IMR-90 (cell line): ENCODE results near the gene ALOX15B. TPM values are rescaled to one million over a fixed set of nuclear protein-coding genes. Genes with fewer than 3 reads are reported as not detected.

Experiments
- ATAC-seq: fragments of 200-7000 bp; cut with Tn5 transposase; 2 replicates; pipeline ENCODE4 v1.9.1; 2020; ENCODE audit warnings: low read depth, mild to moderate bottlenecking, moderate library complexity
- BruUV-seq: library from RNA; stranded (reverse); fragments of 400-500 nt; replicated peaks from 2 replicates; lab custom pipeline; 2021; lab: Mats Ljungman, UMichigan
- CTCF ChIA-PET: fragments of 300-600 bp; formaldehyde crosslinking; extraction: SDS; loops from one replicate; lab custom pipeline; 2021; ENCODE audit warnings: antibody characterized with exemption; lab: Yijun Ruan, JAX
- POLR2A ChIA-PET: fragments of 300-600 bp; sonication (Branson Sonifier 250); formaldehyde crosslinking; loops from one replicate; lab custom pipeline; 2022; ENCODE audit warnings: antibody characterized with exemption; ENCODE audit not compliant: unreplicated experiment; lab: Charles Lee
- DNase-seq: peaks from one replicate; pipeline ENCODE4 v3.0.0; 2013
- H2AFZ ChIP-seq: replicated peaks from 2 replicates; pipeline ENCODE3; 2013; ENCODE audit warnings: low read length, mild to moderate bottlenecking; ENCODE audit not compliant: poor library complexity
- H2AK5ac ChIP-seq: 2 replicates; pipeline ENCODE4 v1.6.1; 2013; ENCODE audit warnings: low read depth, low read length, inconsistent platforms
- H2AK9ac ChIP-seq: replicated peaks from 2 replicates; pipeline ENCODE3; 2013; ENCODE audit warnings: mild to moderate bottlenecking, low read depth, low read length, moderate library complexity; ENCODE audit not compliant: poor library complexity
- H2BK120ac ChIP-seq: 2 replicates; pipeline ENCODE4 v1.6.1; 2013; ENCODE audit warnings: low read depth, low read length, inconsistent platforms
- H2BK15ac ChIP-seq: 3 replicates; pipeline ENCODE4 v1.6.1; 2013; ENCODE audit warnings: low read depth, low read length, inconsistent platforms
- H2BK20ac ChIP-seq: 2 replicates; pipeline ENCODE4 v1.6.1; 2013; ENCODE audit warnings: low read depth, mild to moderate bottlenecking, inconsistent platforms, low read length, moderate library complexity
- H2BK5ac ChIP-seq: 2 replicates; pipeline ENCODE4 v1.6.1; 2013; ENCODE audit warnings: mild to moderate bottlenecking, low read depth, low read length, inconsistent platforms; ENCODE audit not compliant: poor library complexity, severe bottlenecking
- H3K14ac ChIP-seq: replicated peaks from 2 replicates; pipeline ENCODE4 v1.6.1; 2013; ENCODE audit warnings: low read depth, low read length, inconsistent platforms
- H3K18ac ChIP-seq: 2 replicates; pipeline ENCODE4 v1.6.1; 2013; ENCODE audit warnings: low read depth, low read length, control low read depth
- H3K23ac ChIP-seq: 2 replicates; pipeline ENCODE4 v1.6.1; 2013; ENCODE audit warnings: low read depth, low read length, inconsistent platforms
- H3K27ac ChIP-seq: 2 replicates; pipeline ENCODE4 v1.5.1; 2013; ENCODE audit warnings: mild to moderate bottlenecking, control low read depth, low read length; ENCODE audit not compliant: insufficient read depth
- H3K27me3 ChIP-seq: 2 replicates; pipeline ENCODE4 v1.6.1; 2013; ENCODE audit warnings: low read length; ENCODE audit not compliant: control insufficient read depth, insufficient read depth
- H3K36me3 ChIP-seq: 2 replicates; pipeline ENCODE4 v1.6.1; 2013; ENCODE audit warnings: low read length, mixed read lengths; ENCODE audit not compliant: control insufficient read depth, insufficient read depth
- H3K4ac ChIP-seq: 2 replicates; pipeline ENCODE4 v1.6.1; 2013; ENCODE audit warnings: low read depth, low read length, inconsistent platforms
- H3K4me1 ChIP-seq: 2 replicates; pipeline ENCODE4 v1.6.1; 2013; ENCODE audit warnings: low read length, mixed read lengths; ENCODE audit not compliant: control insufficient read depth, insufficient read depth
- H3K4me2 ChIP-seq: 2 replicates; pipeline ENCODE4 v1.6.1; 2013; ENCODE audit warnings: low read depth, mild to moderate bottlenecking, control low read depth, low read length, moderate library complexity
- H3K4me3 ChIP-seq: 2 replicates; pipeline ENCODE4 v1.5.1; 2013; ENCODE audit warnings: low read depth, mild to moderate bottlenecking, control low read depth, low read length, moderate library complexity; ENCODE audit not compliant: insufficient read depth
- H3K56ac ChIP-seq: 2 replicates; pipeline ENCODE4 v1.6.1; 2013; ENCODE audit warnings: low read length, inconsistent platforms; ENCODE audit not compliant: insufficient read depth; ENCODE audit errors: extremely low read depth
- H3K79me1 ChIP-seq, 2 experiments: 2 replicates each; pipeline ENCODE4 v1.6.1; 2013; ENCODE audit warnings: low read length in 2 of 2, inconsistent platforms in 1 of 2, low read depth in 1 of 2
- H3K9ac ChIP-seq: 2 replicates; pipeline ENCODE4 v1.6.1; 2013; ENCODE audit warnings: low read depth, low read length, control low read depth
- H3K9me1 ChIP-seq: 2 replicates; pipeline ENCODE4 v1.6.1; 2013; ENCODE audit warnings: low read length, inconsistent platforms; ENCODE audit not compliant: insufficient read depth
- H3K9me3 ChIP-seq: 2 replicates; pipeline ENCODE4 v1.6.1; 2013; ENCODE audit warnings: low read length; ENCODE audit not compliant: control insufficient read depth, insufficient read depth
- H4K20me1 ChIP-seq: 2 replicates; pipeline ENCODE4 v1.6.1; 2013; ENCODE audit warnings: low read length, inconsistent platforms; ENCODE audit not compliant: insufficient read depth
- H4K5ac ChIP-seq: 2 replicates; pipeline ENCODE4 v1.6.1; 2013; ENCODE audit warnings: mild to moderate bottlenecking, low read depth, low read length, control low read depth
- H4K8ac ChIP-seq, 2 experiments: 2 replicates each; pipeline ENCODE4 v1.6.1; 2013; ENCODE audit warnings: low read depth in 2 of 2, low read length in 2 of 2, control low read depth in 1 of 2, inconsistent platforms in 1 of 2
- H4K91ac ChIP-seq: 2 replicates; pipeline ENCODE4 v1.6.1; 2013; ENCODE audit warnings: low read depth, low read length, inconsistent platforms; ENCODE audit not compliant: insufficient read depth
- BHLHE40 ChIP-seq: fragments of 150-350 bp; IDR thresholded peaks from 2 replicates; pipeline ENCODE4 v1.6.1; 2016; ENCODE audit warnings: mild to moderate bottlenecking, low read depth, low read length
- CEBPB ChIP-seq: IDR thresholded peaks from 2 replicates; pipeline ENCODE4 v1.6.1; 2012; ENCODE audit warnings: low read depth, low read length, improper control_type of control experiment
- CHD1 ChIP-seq: IDR thresholded peaks from 2 replicates; pipeline ENCODE4 v1.6.1; 2012; ENCODE audit warnings: low read depth, low read length, improper control_type of control experiment
- FOS ChIP-seq: fragments of 150-350 bp; IDR thresholded peaks from 2 replicates; pipeline ENCODE4 v1.6.1; 2016; ENCODE audit warnings: low read depth, low read length
- MAFK ChIP-seq: IDR thresholded peaks from 2 replicates; pipeline ENCODE4 v1.6.1; 2012; ENCODE audit warnings: low read depth, low read length, improper control_type of control experiment
- MAZ ChIP-seq: IDR thresholded peaks from 2 replicates; pipeline ENCODE4 v1.6.1; 2012; ENCODE audit warnings: low read depth, mild to moderate bottlenecking, low read length, improper control_type of control experiment, moderate library complexity, borderline replicate concordance
- MXI1 ChIP-seq: IDR thresholded peaks from 2 replicates; pipeline ENCODE4 v1.6.1; 2012; ENCODE audit warnings: low read depth, mild to moderate bottlenecking, low read length, moderate library complexity, borderline replicate concordance
- NFE2L2 ChIP-seq: fragments of 150-350 bp; IDR thresholded peaks from 2 replicates; pipeline ENCODE4 v1.6.1; 2016; ENCODE audit warnings: low read depth, mild to moderate bottlenecking, low read length
- POLR2A ChIP-seq: IDR thresholded peaks from 2 replicates; pipeline ENCODE4 v1.6.1; 2012; ENCODE audit warnings: mild to moderate bottlenecking, low read depth, low read length
- RAD21 ChIP-seq: IDR thresholded peaks from 2 replicates; pipeline ENCODE4 v1.6.1; 2012; ENCODE audit warnings: low read length, improper control_type of control experiment
- RCOR1 ChIP-seq: IDR thresholded peaks from 2 replicates; pipeline ENCODE4 v1.6.1; 2012; ENCODE audit warnings: mild to moderate bottlenecking, low read length, improper control_type of control experiment; ENCODE audit not compliant: insufficient replicate concordance
- RFX5 ChIP-seq: IDR thresholded peaks from 2 replicates; pipeline ENCODE4 v1.8.0; 2012; ENCODE audit warnings: low read depth, mild to moderate bottlenecking, low read length, moderate library complexity
- SMC3 ChIP-seq: fragments of 150-350 bp; IDR thresholded peaks from 2 replicates; pipeline ENCODE4 v1.6.1; 2016; ENCODE audit warnings: low read depth, mild to moderate bottlenecking, antibody characterized with exemption, low read length, moderate library complexity
- WGBS, 2 experiments: methylation state at CpG; one replicate each; pipeline versions ENCODE4 v1.1.5 to v1.1.7; 2013; ENCODE audit warnings: missing lambda C conversion rate in 2 of 2; ENCODE audit not compliant: insufficient read length in 1 of 2; ENCODE audit errors: extremely low coverage in 2 of 2; 5-methylcytosine and 5-hydroxymethylcytosine counted together
- dilution Hi-C: fragments of 300-500 bp; cut with HindIII; formaldehyde crosslinking; loops from one replicate; pipeline ENCODE4 v1.14.3; 2018; ENCODE audit warnings: low sequenced_read_pairs; ENCODE audit not compliant: unreplicated experiment
- in situ Hi-C: fragments of 300-500 bp; cut with MboI; formaldehyde crosslinking; loops from 3 replicates; pipeline ENCODE4 v1.14.3; 2019; ENCODE audit warnings: low sequenced_read_pairs, inconsistent platforms, mixed read lengths
- intact Hi-C: fragments of 100-400 bp; cut with micrococcal nuclease; formaldehyde crosslinking; loops from 2 replicates; pipeline ENCODE4 v1.10.0; 2022
- polyA plus RNA-seq, 3 experiments: library from polyadenylated mRNA; depleted of rRNA; stranded (reverse); fragments of >200 nt; gene quantifications; 2 replicates each; pipeline ENCODE4 v1.2.3, GENCODE V29; 2012; ENCODE audit warnings: low replicate concordance in 1 of 3
- total RNA-seq: library from RNA; depleted of rRNA; stranded (reverse); fragments of >200 nt; gene quantifications from 2 replicates; pipeline ENCODE4 v1.2.3, GENCODE V29; 2012
- TF ChIP-seq, protein P1 (sequence below): fragments of 150-350 bp; IDR thresholded peaks from 2 replicates; pipeline ENCODE4 v1.6.1; 2017; ENCODE audit warnings: mild to moderate bottlenecking, antibody characterized with exemption, low read length, low read depth
- TF ChIP-seq, protein P2 (sequence below): conservative IDR thresholded peaks from 2 replicates; pipeline ENCODE4 v1.5.1; 2012; ENCODE audit warnings: mild to moderate bottlenecking, low read depth, low read length, improper control_type of control experiment

ALOX15B gene
- total and polyA plus RNA-seq, 2 of the 4 experiments (the other 2 are of a cell fraction) = not detected

DNA sequence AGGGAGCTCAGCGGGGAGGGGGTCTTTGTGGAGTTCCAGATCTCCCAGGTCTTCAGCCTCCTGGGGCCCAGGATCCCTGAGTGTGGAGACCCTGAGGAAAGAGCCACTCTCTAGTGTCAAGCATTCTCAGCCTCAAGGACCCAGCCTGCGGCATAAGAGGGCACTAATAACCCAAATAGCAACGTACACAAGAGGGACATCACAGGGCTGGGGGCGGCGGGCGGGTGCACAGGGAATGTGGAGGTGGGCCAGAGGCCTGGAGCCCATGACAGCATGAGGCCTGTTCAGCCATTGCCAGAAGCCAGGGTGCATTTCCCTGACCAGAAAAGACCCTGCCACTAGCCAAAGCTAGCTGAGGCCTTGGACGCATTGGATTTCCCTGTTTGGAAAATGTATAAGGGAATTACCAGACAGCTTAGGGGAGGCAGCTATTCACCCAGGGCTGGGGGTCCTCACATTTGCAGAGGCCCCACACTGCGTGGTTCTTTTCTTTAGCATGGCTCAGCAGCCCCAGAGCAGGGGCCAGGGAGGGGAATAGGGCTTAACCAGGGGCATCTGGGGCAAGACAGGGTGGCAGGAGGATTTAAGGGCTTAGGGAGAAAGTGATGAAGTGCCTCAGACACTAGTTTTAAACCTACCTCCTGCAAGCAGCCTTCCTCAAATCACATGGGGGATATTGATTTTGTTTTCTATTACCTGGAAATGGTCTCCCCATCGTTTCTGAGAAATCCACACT, 13.5 kb upstream of the ALOX15B start:
- peaks cover 48% of the 10 kb centered on the region for H3K27me3 ChIP-seq
- dilution Hi-C loops (no loop called here), intact Hi-C loops (no loop called here), in situ Hi-C loops (no loop called here)
- H3K14ac ChIP-seq = no peak overlapping the region
- H3K36me3 ChIP-seq = no peaks in the 10 kb centered on the region
- H3K56ac ChIP-seq = no peak overlapping the region
- H3K4me3 ChIP-seq = no peak overlapping the region
- H3K9me3 ChIP-seq = 0 out of 2 replicates have a peak, but pooled peaks cover 5% of the 10 kb centered on the region
- no peak overlapping the region for H4K91ac ChIP-seq
- no peak for ATAC-seq
- H4K8ac ChIP-seq = no peak overlapping the region
- TF ChIP-seq, protein P1, sequence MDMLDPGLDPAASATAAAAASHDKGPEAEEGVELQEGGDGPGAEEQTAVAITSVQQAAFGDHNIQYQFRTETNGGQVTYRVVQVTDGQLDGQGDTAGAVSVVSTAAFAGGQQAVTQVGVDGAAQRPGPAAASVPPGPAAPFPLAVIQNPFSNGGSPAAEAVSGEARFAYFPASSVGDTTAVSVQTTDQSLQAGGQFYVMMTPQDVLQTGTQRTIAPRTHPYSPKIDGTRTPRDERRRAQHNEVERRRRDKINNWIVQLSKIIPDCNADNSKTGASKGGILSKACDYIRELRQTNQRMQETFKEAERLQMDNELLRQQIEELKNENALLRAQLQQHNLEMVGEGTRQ = no peak
- no peak for TF ChIP-seq MAZ
- TF ChIP-seq RAD21 = no peak
- no peak for TF ChIP-seq POLR2A
- TF ChIP-seq MAFK = no peak
- TF ChIP-seq CEBPB = no peak
- no peak for TF ChIP-seq BHLHE40
- no peak for TF ChIP-seq CHD1
- no peak for TF ChIP-seq NFE2L2
- no peak for TF ChIP-seq RCOR1
- TF ChIP-seq SMC3 = no peak
- TF ChIP-seq, protein P2, sequence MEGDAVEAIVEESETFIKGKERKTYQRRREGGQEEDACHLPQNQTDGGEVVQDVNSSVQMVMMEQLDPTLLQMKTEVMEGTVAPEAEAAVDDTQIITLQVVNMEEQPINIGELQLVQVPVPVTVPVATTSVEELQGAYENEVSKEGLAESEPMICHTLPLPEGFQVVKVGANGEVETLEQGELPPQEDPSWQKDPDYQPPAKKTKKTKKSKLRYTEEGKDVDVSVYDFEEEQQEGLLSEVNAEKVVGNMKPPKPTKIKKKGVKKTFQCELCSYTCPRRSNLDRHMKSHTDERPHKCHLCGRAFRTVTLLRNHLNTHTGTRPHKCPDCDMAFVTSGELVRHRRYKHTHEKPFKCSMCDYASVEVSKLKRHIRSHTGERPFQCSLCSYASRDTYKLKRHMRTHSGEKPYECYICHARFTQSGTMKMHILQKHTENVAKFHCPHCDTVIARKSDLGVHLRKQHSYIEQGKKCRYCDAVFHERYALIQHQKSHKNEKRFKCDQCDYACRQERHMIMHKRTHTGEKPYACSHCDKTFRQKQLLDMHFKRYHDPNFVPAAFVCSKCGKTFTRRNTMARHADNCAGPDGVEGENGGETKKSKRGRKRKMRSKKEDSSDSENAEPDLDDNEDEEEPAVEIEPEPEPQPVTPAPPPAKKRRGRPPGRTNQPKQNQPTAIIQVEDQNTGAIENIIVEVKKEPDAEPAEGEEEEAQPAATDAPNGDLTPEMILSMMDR = no peak
- TF ChIP-seq RFX5 = no peak
- TF ChIP-seq FOS = no peak
- no peak for TF ChIP-seq MXI1
- no peak overlapping the region for H3K27ac ChIP-seq
- no peak overlapping the region for H3K18ac ChIP-seq
- POLR2A ChIA-PET = no interaction called here
- H3K23ac ChIP-seq = no peak overlapping the region
- H3K9ac ChIP-seq = no peak overlapping the region
- DNase-seq = no peak
- H3K9me1 ChIP-seq = no peaks in the 10 kb centered on the region
- CTCF ChIA-PET = interaction anchor here (1.3 kb wide), 1 partner anchor 33 kb away, joined by 4 read pairs; no protein-coding TSS in a partner anchor
- no peak overlapping the region for H3K4ac ChIP-seq
- H2BK120ac ChIP-seq = no peak overlapping the region
- H4K5ac ChIP-seq = no peak overlapping the region
- H2BK15ac ChIP-seq = no peak overlapping the region
- H3K79me1 ChIP-seq = no peaks in the 10 kb centered on the region
- H2BK5ac ChIP-seq = no peak overlapping the region
- no TSS peak for BruUV-seq
- H2BK20ac ChIP-seq = no peak overlapping the region
- H2AFZ ChIP-seq = no peak overlapping the region
- no peak overlapping the region for H2AK5ac ChIP-seq
- no peak overlapping the region for H3K4me2 ChIP-seq
- no peaks in the 10 kb centered on the region; the same call in 1 of the 2 replicates for H4K20me1 ChIP-seq
- no peak overlapping the region for H2AK9ac ChIP-seq
- H3K4me1 ChIP-seq = peaks cover 2% of the 10 kb centered on the region; the same call in 1 of the 2 replicates
- no CpG with 5 or more reads among the region's 9 CpGs for WGBS, 2 experiments
